ENCODE data around the gene BCO2.

BCO2 gene

DNA sequence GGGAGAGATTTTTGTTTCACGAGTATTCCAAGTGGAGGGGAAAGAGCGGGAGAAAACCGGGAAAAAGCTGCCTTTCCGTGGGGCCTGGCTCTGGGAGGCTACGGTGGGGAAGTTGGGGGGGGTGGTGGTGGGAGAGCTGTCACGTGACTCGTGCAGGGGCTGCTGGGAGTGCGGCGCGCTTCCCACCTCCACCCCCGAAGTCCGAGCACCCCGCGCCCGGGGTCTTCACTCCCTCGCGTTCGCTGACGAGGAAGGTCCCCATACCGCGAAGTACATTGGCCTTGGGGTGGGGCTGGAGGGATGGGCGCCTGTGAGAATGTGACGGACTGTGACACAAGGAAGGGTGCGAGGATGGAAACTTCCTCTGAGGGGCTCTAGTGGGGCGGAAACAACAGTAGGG, 8.2 kb upstream of the BCO2 start, which contains the start of gene TEX12:
TSS of gene TEX12 (plus strand) at position 228 of the 400 bp plus-strand sequence. CDS start 1,897 bp downstream, outside the sequence.
- H3K27me3 ChIP-seq (ENCODE audit: control insufficient read depth, insufficient read depth, low read length, poor library complexity, severe bottlenecking), result no peaks in the 10 kb centered on the region
- H3K36me3 ChIP-seq (ENCODE audit: control insufficient read depth, insufficient read depth, low read length), result no peaks in the 10 kb centered on the region
- H3K27ac ChIP-seq (ENCODE audit: insufficient read depth, low read depth, low read length, poor library complexity, severe bottlenecking), result no peak within 1 kb of the TSS
- no peaks in the 10 kb centered on the region for H3K9me3 ChIP-seq (ENCODE audit: control insufficient read depth, low read length)
- H3K4me1 ChIP-seq (ENCODE audit: control insufficient read depth, insufficient read depth, low read length), result no peaks in the 10 kb centered on the region
- H3K4me3 ChIP-seq (ENCODE audit: insufficient read depth, low read depth, low read length), result no peak within 1 kb of the TSS
- 93 to 94% methylated on average over 25 of the region's 25 CpGs for WGBS, 2 experiments

DNA sequence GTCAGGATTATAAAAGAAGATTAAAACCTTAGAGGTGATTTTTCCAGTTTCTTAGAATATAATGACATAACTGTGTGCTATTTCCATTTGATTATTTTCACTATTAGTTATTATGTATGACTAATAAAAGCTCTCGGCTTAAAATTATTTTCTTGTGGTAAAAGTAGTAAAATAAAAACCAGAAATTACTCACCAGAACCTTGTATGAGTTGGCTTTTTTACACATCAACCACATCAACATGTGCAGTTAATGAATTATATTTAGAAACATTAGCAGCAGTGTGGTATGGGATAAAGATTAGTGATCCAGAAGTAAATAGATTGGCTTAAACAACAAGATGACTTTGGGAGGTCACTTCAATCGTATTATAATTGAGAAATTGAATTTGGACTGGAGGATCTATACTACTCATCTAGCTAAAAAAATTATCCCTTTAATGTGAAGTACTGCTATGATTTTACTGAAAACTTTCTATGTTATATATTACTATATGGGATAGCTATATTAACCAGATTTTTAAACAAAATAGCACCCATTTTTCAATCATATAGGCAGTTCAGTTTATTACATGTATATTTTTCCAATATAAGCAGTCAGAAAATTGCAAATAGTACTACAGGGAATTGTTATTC, 2.8 kb upstream of the BCO2 start:
- no peak overlapping the region for H3K27ac ChIP-seq (ENCODE audit: insufficient read depth, low read depth, low read length, poor library complexity, severe bottlenecking)
- H3K27me3 ChIP-seq (ENCODE audit: control insufficient read depth, insufficient read depth, low read length, poor library complexity, severe bottlenecking), result no peaks in the 10 kb centered on the region
- no peak overlapping the region for H3K4me3 ChIP-seq (ENCODE audit: insufficient read depth, low read depth, low read length)
- no peaks in the 10 kb centered on the region for H3K9me3 ChIP-seq (ENCODE audit: control insufficient read depth, low read length)
- no peaks in the 10 kb centered on the region for H3K36me3 ChIP-seq (ENCODE audit: control insufficient read depth, insufficient read depth, low read length)
- WGBS, 2 experiments, result 73 to 100% methylated on average over 1 of the region's 2 CpGs
- H3K4me1 ChIP-seq (ENCODE audit: control insufficient read depth, insufficient read depth, low read length), result no peaks in the 10 kb centered on the region

DNA sequence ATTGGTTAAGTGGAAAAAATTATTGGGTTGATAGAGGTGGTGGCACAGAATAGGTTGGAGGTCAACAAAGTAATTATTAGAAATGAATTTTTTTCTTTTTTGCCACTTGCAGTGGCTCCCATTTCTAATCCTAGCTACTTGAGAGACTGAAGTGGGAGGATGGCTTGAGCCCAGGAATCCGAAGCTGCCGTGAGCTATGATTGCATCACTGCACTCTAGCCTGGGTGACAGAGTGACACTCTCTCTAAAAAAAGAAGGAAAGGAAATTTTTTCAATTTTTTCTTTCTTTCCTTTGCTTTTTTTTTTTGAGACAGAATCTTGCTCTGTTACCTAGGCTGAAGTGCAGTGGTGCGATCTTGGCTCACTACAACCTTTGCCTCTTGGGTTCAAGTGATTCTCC, 2.2 kb upstream of the BCO2 start:
- Histone ChIP-seq H3K9me3 (ENCODE audit: control insufficient read depth, low read length) (no peaks in the 10 kb centered on the region), H3K27ac (ENCODE audit: insufficient read depth, low read depth, low read length, poor library complexity, severe bottlenecking) (no peak overlapping the region), H3K27me3 (ENCODE audit: control insufficient read depth, insufficient read depth, low read length, poor library complexity, severe bottlenecking) (no peaks in the 10 kb centered on the region), H3K36me3 (ENCODE audit: control insufficient read depth, insufficient read depth, low read length) (no peaks in the 10 kb centered on the region), H3K4me1 (ENCODE audit: control insufficient read depth, insufficient read depth, low read length) (no peaks in the 10 kb centered on the region), H3K4me3 (ENCODE audit: insufficient read depth, low read depth, low read length) (no peak overlapping the region)
- WGBS, 2 experiments, result 88 to 92% methylated on average over 3 of the region's 3 CpGs

DNA sequence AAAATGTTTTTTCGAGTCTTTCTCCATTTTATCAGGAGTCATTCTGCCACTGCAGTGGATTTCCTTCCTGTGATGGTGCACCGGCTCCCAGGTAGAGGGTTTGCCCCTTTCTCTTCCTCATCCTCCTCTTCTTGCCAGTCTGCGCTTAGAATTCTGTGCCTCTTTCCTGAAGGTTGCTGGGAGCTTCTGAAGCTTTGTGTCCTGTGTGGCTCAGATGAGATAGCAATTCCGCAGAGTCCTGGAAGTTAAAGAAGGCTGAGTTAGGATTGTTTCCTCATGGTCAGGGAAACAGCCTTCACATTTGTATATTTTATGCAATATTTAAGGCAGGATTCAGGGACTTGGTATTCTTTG, 264 bp downstream of the BCO2 start:
- WGBS, 2 experiments, result 68 to 78% methylated on average over 4 of the region's 4 CpGs
- no peaks in the 10 kb centered on the region for H3K36me3 ChIP-seq (ENCODE audit: control insufficient read depth, insufficient read depth, low read length)

DNA sequence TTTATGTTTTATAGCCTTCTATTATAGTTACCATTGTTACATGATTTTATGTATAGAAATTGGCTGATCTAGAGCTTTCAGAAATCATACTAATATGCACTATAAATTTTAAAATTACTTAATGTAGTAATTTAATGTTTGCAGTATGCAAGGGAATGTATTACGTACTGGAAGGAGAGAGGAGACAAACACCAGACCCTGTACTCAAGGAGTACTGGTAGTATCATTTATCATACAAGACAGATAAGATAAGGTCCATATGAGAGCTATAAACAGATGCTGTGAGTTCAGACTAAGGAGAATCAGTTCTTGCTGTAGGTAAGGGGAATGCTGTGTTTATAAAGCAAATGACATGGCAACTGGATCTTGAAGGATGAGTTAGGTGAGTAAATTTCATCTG, 765 bp downstream of the BCO2 start:
- 83 to 100% methylated on average over 1 of the region's 1 CpG for WGBS, 2 experiments
- Histone ChIP-seq H3K9me3 (ENCODE audit: control insufficient read depth, low read length) (no peaks in the 10 kb centered on the region), H3K4me1 (ENCODE audit: control insufficient read depth, insufficient read depth, low read length) (no peaks in the 10 kb centered on the region), H3K27me3 (ENCODE audit: control insufficient read depth, insufficient read depth, low read length, poor library complexity, severe bottlenecking) (no peaks in the 10 kb centered on the region), H3K27ac (ENCODE audit: insufficient read depth, low read depth, low read length, poor library complexity, severe bottlenecking) (no peak overlapping the region), H3K36me3 (ENCODE audit: control insufficient read depth, insufficient read depth, low read length) (no peaks in the 10 kb centered on the region), H3K4me3 (ENCODE audit: insufficient read depth, low read depth, low read length) (no peak overlapping the region)

More for the DNA sequence above, 264 bp downstream of the BCO2 start:
- Histone ChIP-seq H3K27me3 (ENCODE audit: control insufficient read depth, insufficient read depth, low read length, poor library complexity, severe bottlenecking) (no peaks in the 10 kb centered on the region), H3K4me1 (ENCODE audit: control insufficient read depth, insufficient read depth, low read length) (no peaks in the 10 kb centered on the region), H3K27ac (ENCODE audit: insufficient read depth, low read depth, low read length, poor library complexity, severe bottlenecking) (no peak overlapping the region), H3K4me3 (ENCODE audit: insufficient read depth, low read depth, low read length) (no peak overlapping the region), H3K9me3 (ENCODE audit: control insufficient read depth, low read length) (no peaks in the 10 kb centered on the region)

DNA sequence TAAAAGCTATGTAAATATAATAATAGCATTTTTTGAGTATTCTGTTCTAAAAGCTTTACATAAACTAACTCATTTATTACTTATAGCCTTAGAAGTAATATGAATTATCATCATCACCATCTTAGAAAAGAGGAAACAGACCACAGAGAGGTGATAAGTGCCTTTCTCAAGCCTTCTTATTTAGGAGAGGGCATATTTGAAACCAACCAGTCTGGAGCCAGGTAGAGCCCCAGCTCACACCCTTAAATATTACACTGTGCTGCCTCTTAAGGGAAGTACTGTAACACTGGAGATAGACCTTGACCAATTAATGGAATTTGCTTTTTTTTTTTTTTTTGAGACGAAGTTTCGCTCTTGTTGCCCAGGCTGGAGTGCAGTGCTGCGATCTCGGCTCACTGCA, 2.3 kb downstream of the BCO2 start:
- H3K36me3 ChIP-seq (ENCODE audit: control insufficient read depth, insufficient read depth, low read length), result no peaks in the 10 kb centered on the region
- H3K27ac ChIP-seq (ENCODE audit: insufficient read depth, low read depth, low read length, poor library complexity, severe bottlenecking), result no peak overlapping the region
- no peak overlapping the region for H3K4me3 ChIP-seq (ENCODE audit: insufficient read depth, low read depth, low read length)
- no peaks in the 10 kb centered on the region for H3K27me3 ChIP-seq (ENCODE audit: control insufficient read depth, insufficient read depth, low read length, poor library complexity, severe bottlenecking)
- H3K9me3 ChIP-seq (ENCODE audit: control insufficient read depth, low read length), result no peaks in the 10 kb centered on the region
- 89 to 100% methylated on average over 4 of the region's 4 CpGs for WGBS, 2 experiments
- H3K4me1 ChIP-seq (ENCODE audit: control insufficient read depth, insufficient read depth, low read length), result no peaks in the 10 kb centered on the region

DNA sequence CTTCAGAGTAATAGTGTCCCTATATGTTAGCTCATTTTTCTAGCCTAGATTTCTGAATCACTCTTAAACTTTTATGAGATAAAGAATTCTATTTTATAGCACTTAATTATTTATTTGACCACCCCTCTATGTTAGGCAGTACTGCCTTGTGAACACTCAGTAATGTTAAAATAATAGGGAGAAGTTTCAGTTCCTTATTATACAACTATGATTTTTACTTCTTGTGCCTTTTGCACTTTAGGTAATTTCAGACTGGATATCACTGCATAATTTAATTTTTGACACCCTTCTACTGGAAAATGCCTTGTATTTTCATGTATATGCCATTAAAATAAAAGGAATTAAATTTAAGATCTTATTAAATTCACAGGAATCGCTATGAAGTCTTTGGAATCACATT, 3.1 kb downstream of the BCO2 start:
- no peaks in the 10 kb centered on the region for H3K36me3 ChIP-seq (ENCODE audit: control insufficient read depth, insufficient read depth, low read length)
- WGBS, 2 experiments, result 85 to 91% methylated on average over 1 of the region's 1 CpG
- no peaks in the 10 kb centered on the region for H3K27me3 ChIP-seq (ENCODE audit: control insufficient read depth, insufficient read depth, low read length, poor library complexity, severe bottlenecking)
- H3K4me1 ChIP-seq (ENCODE audit: control insufficient read depth, insufficient read depth, low read length), result no peaks in the 10 kb centered on the region
- H3K27ac ChIP-seq (ENCODE audit: insufficient read depth, low read depth, low read length, poor library complexity, severe bottlenecking), result no peak overlapping the region
- H3K4me3 ChIP-seq (ENCODE audit: insufficient read depth, low read depth, low read length), result no peak overlapping the region
- H3K9me3 ChIP-seq (ENCODE audit: control insufficient read depth, low read length), result no peaks in the 10 kb centered on the region

DNA sequence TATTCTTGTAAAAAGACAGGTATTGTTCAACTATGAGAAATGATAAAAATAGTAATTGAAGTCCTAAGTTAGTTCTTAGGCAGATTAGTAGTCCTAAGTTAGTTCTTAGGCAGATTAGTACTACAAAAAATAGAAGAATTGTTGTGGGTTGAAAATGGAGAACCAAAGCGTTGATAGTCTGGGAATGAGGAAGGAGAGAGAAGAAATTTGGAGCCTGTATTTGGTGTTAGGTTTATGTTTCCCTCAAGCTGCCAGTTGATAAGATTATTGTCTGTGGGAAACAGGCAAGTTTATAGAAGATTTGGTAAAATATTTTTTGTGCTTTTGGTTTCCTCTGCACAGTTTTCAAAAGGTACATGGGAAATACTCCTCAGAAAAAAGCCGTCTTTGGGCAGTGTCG, 3.6 kb downstream of the BCO2 start:
- H3K9me3 ChIP-seq (ENCODE audit: control insufficient read depth, low read length), result no peaks in the 10 kb centered on the region
- H3K27me3 ChIP-seq (ENCODE audit: control insufficient read depth, insufficient read depth, low read length, poor library complexity, severe bottlenecking), result no peaks in the 10 kb centered on the region
- no peak overlapping the region for H3K27ac ChIP-seq (ENCODE audit: insufficient read depth, low read depth, low read length, poor library complexity, severe bottlenecking)
- no peak overlapping the region for H3K4me3 ChIP-seq (ENCODE audit: insufficient read depth, low read depth, low read length)
- no peaks in the 10 kb centered on the region for H3K36me3 ChIP-seq (ENCODE audit: control insufficient read depth, insufficient read depth, low read length)
- H3K4me1 ChIP-seq (ENCODE audit: control insufficient read depth, insufficient read depth, low read length), result no peaks in the 10 kb centered on the region
- 90 to 94% methylated on average over 3 of the region's 3 CpGs for WGBS, 2 experiments

DNA sequence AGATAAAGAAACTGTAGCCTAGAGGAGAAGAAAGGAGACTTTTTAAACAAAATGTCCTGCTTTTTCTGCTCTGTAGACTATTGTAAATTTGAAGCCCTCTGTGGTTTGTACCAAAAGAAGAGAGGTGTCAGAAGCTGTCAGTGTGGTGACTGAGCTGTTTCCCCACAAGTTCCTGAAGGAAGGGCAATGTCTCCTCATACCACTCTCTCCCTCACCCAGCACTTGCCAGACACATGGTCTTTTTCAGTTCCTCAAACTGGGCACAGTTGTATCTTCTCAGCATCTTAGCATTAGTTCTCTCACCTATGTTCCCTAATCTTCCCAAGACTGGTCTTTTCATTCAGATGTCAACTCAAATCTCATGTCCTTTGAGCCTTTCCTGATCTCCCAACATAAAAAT, 4.3 kb downstream of the BCO2 start:
- no peak overlapping the region for H3K4me3 ChIP-seq (ENCODE audit: insufficient read depth, low read depth, low read length)
- no peak overlapping the region for H3K27ac ChIP-seq (ENCODE audit: insufficient read depth, low read depth, low read length, poor library complexity, severe bottlenecking)
- no peaks in the 10 kb centered on the region for H3K27me3 ChIP-seq (ENCODE audit: control insufficient read depth, insufficient read depth, low read length, poor library complexity, severe bottlenecking)
- no peaks in the 10 kb centered on the region for H3K9me3 ChIP-seq (ENCODE audit: control insufficient read depth, low read length)
- H3K4me1 ChIP-seq (ENCODE audit: control insufficient read depth, insufficient read depth, low read length), result no peaks in the 10 kb centered on the region
- H3K36me3 ChIP-seq (ENCODE audit: control insufficient read depth, insufficient read depth, low read length), result no peaks in the 10 kb centered on the region

DNA sequence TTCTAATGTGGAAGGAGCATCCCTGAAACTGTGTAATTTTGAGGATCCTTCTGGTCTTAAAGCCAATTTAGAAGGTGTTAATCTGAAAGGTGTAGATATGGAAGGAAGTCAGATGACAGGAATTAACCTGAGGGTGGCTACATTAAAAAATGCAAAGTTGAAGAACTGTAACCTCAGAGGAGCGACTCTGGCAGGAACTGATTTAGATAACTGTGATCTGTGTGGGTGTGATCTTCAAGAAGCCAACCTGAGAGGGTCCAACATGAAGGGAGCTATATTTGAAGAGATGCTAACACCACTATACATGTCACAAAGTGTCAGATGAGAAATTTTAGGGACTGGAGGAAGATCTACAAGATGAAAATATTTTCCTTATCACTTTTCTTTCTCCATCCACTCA, 7.6 kb downstream of the BCO2 start:
- Histone ChIP-seq H3K36me3 (ENCODE audit: control insufficient read depth, insufficient read depth, low read length) (no peaks in the 10 kb centered on the region), H3K27ac (ENCODE audit: insufficient read depth, low read depth, low read length, poor library complexity, severe bottlenecking) (no peak overlapping the region), H3K4me3 (ENCODE audit: insufficient read depth, low read depth, low read length) (no peak overlapping the region), H3K27me3 (ENCODE audit: control insufficient read depth, insufficient read depth, low read length, poor library complexity, severe bottlenecking) (no peaks in the 10 kb centered on the region), H3K4me1 (ENCODE audit: control insufficient read depth, insufficient read depth, low read length) (no peaks in the 10 kb centered on the region), H3K9me3 (ENCODE audit: control insufficient read depth, low read length) (no peaks in the 10 kb centered on the region)
- 82 to 86% methylated on average over 1 of the region's 1 CpG for WGBS, 2 experiments

DNA sequence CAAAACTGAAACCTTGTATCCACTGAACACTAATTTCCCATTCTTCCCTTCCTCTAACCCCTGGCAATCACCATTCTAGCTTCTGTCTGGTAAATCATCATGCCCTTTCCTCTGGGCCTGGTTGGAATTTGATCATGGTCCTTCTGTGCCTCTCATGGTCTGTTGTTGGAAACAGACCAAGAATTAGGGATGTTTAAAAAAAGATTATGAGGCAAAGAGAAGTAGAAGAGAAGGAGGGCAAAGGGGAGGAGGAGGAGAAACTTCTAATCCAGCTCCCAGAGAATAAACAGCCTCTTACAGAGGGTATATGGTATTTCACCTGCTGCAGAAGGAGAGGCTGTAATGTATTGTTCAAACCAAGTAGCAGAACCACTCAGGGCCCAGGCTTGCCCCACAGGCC, 10.6 kb downstream of the BCO2 start:
- Histone ChIP-seq H3K27ac (ENCODE audit: insufficient read depth, low read depth, low read length, poor library complexity, severe bottlenecking) (no peak overlapping the region), H3K9me3 (ENCODE audit: control insufficient read depth, low read length) (no peaks in the 10 kb centered on the region), H3K36me3 (ENCODE audit: control insufficient read depth, insufficient read depth, low read length) (no peaks in the 10 kb centered on the region), H3K27me3 (ENCODE audit: control insufficient read depth, insufficient read depth, low read length, poor library complexity, severe bottlenecking) (no peaks in the 10 kb centered on the region), H3K4me3 (ENCODE audit: insufficient read depth, low read depth, low read length) (no peak overlapping the region), H3K4me1 (ENCODE audit: control insufficient read depth, insufficient read depth, low read length) (no peaks in the 10 kb centered on the region)

Measured in ectodermal cell (in vitro differentiated cells).